SIG-M5 treated with dmso at 0.1 percent for 504 hours (cell line): Measurements from ENCODE around the gene MED12.

Experiments
- DNase-seq: peaks from one replicate; lab custom pipeline; 2025; ENCODE audit not compliant: unreplicated experiment; lab: John Stamatoyannopoulos, UW

MED12 gene

DNA sequence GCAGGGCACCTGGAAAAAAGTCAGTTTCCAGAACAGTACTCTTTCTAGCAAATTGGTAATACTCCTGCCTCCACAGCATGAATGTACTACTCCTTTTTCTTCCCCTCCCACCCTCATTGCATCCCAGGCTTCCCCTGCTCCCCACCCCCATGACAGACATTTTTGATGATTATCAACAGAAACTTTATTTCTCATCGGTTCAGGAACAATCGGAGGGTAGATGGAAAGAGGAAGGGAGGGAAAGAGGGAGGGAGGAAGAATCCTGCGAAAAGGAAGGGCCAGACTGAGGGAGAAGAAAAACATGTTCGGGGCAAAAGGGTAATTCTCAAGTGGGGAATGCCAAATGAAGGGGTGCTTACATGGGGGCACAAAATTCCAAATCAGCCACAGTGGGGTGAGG, 11.2 kb upstream of the MED12 start:
- DNase-seq: no peak

DNA sequence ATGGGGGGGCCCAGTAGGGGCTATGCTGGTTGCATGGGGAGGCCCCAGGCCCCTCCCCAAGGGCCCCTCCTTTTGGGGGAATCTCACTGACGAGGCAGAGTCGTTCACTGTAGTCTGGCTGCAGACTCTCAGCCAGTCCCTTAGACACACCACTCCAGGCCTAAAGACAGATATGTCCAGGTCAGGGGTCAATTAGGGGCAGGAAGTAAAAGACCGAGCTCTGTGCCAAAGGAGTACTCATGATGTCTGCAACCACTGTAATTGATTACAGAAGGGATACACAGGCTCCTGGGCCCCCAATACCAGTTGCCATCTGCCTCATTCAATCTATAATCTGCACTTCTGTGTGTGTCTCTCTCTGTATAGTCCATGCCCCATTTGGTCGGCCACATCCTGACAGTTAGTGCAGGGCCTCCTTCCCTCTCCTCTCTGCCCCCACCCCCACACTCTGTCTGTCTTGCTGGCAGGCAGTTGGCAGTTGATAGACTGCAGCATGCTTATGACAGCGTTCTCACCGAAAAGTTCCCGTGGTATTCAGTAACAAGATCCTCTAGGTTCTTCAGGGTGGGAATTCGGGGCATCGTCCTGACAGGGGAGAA, 10.5 kb upstream of the MED12 start:
- peak; percentile 26 for DNase-seq

DNA sequence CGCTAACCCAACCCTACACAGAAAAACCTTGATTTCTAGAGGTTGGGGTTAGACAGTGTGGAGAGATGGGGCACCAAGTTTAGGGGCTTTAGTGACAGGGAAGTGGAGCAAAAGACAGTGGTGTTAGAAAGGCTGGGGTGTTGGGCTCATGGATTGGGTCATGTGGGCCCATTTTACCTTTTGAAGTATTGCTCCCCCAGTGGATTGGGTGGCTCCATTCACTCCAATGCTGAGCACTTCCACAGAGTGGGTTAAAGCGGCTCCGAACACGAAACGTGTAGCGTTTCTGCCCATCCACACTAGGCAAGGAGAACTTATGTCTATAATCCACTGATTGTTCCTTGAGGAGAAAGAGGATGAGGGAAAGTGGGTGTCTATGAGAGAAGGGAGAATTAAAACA, 9.3 kb upstream of the MED12 start:
- no peak for DNase-seq

DNA sequence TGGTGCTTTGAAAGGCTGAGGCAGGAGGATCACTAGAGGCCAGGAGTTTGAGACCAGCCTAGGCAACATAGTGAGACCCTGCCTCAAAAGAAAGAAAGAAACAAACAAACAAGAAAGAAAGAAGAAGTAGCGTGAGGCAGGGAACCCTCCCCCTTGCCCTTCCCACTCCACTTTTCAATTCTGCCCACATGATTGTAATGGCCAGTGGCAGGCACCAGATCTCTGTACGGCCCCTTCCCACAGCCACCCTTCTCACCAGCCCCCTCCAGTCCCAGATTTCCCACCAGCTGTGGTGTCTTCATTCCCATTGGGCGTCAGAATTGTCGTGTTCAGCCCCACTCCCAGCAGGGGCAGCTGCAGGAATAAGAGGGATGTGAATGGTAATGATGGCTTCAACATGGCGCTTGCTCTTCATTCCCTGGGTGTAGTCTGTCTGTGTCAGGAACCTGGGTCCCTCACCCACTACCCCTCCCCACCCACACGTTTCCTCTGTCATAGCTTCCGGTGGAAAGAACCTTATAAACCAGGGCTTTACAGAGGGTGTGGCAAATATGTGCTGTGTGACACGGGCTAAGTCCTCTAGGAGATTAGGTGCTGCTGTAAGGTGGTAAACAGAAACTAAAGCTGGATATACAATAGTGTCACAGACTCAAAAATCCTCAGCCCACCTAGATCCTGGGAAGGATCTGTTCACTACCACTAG, 7.1 kb upstream of the MED12 start, which contains the start of gene IL2RG:
Gene IL2RG (minus strand): TSS at position 437 of the 703 bp plus-strand sequence. CDS start 38 bp downstream, at position 399.
- DNase-seq: peak; percentile 64

DNA sequence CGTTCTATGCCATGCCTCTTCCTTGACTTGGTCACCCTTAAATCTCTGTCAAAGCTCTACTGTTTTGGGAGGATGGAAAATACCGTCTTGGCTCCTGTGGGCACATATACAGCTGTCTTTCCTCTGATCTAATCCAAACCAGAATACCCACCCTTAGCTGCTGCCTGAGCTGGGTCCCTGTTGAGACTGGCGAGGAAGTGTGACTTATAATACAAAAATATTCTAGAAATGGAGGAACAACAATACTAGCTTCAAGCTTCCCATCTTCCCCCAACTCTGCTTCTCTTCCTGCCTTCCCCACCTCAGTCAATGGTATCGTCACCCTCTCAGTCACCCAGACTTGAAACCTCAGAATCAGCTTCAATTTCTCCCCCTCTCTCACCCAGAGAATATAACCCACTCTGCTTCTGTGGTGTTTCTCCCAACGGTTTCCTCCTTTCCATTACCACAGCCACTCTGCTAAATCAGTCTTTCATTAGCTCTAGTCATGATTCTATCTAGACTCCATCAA, 6.4 kb upstream of the MED12 start:
- DNase-seq: peak; percentile 52

DNA sequence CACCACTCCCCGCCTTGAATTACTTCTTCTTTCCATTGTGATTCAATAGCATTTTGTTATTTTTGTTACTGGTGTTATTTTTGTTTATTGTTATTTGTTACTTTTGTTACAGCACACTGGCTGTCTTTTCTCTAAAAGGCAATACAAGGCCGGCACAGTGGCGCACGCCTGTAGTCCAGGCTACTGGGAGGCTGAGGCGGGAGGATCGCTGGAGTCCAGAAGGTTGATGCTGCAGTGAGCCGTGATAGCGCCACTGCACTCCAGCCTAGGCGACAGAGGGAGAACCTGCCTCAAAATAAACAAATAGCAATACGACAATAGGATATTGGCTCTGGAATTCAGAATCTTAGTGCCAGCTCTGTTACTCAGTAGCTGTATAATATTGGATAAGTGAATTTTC, 1.0 kb upstream of the MED12 start:
- DNase-seq: no peak

DNA sequence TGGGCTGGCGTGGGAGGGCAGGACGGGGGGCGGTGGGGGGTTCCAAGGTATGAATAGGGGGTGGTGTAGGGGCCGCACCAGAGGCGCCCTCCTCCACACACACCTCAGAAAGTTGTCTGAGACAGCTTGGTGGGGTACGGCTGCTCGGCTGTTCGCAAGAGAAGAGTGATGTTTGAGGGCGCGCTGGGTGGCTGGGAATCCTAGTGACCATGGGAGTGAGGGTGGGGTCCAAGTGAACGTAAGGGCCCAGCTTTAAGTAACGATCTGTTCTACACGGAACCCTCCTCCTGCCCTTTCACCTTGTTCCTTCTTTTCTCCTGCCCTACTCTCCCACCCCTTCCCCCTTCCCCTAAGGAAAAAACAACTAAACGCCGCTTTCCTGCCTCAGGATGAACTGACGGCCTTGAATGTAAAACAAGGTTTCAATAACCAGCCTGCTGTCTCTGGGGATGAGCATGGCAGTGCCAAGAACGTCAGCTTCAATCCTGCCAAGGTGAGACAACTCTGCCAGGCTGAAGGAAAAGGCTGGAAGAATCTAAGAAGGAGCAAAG, 664 bp downstream of the MED12 start:
- no peak for DNase-seq

DNA sequence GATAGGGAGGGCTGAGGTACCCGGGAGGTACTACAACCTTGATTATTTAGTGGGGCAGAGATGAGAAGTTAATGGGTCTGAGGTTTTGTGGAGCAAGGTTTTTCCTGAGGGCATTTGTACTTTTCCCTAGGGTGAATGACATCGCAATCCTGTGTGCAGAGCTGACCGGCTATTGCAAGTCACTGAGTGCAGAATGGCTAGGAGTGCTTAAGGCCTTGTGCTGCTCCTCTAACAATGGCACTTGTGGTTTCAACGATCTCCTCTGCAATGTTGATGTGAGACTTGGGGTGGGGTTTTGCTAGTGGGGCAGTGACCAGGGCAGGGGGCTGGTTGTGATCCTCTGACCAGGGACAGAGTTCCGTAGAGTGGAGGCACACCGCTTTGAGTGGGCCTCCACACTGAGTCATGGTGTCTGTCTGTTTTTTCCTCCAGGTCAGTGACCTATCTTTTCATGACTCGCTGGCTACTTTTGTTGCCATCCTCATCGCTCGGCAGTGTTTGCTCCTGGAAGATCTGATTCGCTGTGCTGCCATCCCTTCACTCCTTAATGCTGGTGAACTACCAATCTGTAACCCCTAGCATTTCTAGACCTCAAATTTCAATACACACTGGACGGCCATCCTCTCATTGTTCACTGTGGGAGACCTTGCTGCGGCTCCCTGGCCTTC, 9.9 kb downstream of the MED12 start:
- DNase-seq: no peak

DNA sequence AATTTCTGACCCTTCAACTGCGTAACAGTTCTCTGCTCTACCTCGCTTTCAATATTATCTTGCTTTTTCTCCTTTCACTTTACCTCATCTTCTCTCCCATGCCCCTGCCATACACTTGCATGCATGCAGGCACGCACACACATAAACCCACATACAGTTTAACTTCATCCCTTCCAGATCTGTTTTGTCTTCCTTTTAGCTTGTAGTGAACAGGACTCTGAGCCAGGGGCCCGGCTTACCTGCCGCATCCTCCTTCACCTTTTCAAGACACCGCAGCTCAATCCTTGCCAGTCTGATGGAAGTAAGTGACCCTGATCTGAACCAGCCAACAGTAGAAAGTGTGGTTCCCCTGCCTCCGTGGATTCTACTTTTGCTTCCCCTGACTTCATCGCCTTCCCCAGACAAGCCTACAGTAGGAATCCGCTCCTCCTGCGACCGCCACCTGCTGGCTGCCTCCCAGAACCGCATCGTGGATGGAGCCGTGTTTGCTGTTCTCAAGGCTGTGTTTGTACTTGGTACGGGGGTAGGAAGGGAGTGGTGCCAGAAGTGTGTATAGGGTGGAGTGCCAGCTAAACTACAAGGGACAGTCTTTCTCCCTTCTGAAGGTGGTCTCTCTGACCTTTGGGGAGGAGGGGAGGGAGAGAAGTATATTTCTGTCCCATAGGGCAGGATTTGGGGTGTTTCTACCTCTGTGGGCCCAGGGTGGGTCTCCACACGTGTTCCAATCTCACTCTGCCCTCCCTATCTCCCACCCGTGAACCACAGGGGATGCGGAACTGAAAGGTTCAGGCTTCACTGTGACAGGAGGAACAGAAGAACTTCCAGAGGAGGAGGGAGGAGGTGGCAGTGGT, 10.7 kb downstream of the MED12 start:
- peak; percentile 56 for DNase-seq

DNA sequence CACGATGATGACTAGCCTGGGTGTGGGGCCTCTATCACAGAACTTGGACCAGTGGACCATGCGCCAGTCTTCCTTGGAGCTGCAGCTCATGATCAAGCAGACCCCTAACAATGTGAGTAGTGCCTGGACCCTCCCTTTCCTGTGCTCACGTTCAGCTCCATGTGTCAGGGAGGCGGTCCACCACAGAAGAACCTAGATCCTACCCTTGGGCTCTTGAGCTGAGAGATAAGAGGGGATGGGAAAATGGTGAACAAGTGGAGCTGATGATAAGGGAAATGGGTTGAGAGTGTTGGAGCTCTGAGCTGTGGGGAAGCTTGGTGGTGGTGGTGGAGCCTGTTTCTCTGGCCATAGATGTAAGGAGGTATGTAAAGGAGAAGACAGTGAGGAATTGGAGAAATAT, 13.1 kb downstream of the MED12 start:
- DNase-seq: no peak

DNA sequence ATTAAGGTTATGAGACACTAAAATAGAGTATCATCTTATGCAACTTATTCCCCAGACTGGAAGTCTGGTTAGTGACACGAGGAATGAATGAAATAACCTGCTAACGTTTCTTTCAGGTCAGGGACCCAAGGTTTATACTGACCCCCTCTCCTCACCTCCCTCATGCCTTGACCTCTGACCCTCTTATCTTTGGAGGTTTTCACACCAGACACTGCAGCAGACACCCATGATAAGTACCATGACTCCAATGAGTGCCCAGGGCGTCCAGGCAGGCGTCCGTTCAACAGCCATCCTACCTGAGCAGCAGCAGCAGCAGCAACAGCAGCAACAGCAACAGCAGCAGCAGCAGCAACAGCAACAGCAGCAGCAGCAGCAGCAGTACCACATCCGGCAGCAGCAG, 22.0 kb downstream of the MED12 start:
- no peak for DNase-seq

DNA sequence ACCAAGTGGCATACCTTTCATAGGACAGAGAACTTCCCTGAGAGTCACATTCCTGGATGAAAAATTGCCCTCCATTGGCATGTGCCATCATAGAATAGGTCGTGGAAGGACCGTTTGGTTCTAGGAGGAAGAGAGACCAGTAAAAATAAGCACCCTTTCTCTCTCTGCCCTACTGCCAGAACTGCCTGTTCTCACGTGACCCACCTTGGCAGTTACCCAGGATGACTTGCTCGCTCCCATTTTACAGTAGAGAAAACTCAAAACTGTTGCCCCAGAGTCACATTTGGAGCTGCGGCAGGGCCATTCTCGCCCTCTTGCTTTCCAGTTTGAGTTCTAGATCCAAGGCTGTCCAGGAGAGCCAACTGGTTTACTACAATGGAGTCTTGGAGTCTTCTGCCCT, 25.1 kb downstream of the MED12 start:
- DNase-seq: no peak

DNA sequence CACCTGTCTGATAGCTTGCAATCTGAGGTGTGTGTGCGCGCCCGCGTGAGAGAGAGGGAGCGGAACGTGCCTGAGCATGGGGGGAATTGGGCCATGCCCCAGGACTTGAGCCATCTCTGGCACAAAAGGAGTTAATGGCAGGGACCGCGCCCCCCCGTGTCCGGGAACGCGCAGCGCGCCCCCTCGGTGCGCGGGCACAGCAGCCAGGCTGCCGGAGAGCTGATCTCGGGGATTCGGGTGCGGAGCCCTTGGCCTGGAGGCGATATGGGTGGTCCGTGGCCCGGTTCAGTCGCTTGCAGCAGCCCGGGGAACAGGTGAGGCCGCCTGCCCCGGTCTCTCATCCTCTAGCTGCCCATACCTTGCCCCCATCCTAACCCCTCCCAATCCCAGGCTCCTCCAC, 26.3 kb downstream of the MED12 start, which contains the start of gene NLGN3:
Gene NLGN3 (plus strand): TSS at position 191 of the 400 bp plus-strand sequence. CDS start 2,909 bp downstream, outside the sequence.
- no peak for DNase-seq

DNA sequence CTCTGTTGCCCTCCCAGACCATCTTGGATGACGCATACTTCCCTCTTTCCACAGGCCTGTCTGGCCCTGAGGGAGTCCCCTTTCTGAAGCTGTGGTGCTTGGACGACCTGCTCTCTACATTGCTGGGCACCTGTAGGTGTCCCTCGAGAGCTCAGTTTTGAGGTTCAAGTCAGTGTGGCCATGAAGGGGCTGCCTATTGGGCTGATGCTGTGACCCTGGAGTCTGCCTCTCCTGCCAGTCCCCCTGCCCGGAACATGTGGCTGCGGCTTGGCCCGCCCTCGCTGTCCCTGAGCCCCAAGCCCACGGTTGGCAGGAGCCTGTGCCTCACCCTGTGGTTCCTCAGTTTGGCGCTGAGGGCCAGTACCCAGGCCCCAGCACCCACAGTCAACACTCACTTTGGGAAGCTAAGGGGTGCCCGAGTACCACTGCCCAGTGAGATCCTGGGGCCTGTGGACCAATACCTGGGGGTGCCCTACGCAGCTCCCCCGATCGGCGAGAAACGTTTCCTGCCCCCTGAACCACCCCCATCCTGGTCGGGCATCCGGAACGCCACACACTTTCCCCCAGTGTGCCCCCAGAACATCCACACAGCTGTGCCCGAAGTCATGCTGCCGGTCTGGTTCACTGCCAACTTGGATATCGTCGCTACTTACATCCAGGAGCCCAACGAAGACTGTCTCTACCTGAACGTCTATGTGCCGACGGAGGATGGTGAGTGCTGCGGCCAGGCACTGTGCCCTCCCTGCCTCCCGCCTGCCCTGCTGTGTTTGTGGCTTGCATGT, 29.3 kb downstream of the MED12 start:
- DNase-seq: no peak

DNA sequence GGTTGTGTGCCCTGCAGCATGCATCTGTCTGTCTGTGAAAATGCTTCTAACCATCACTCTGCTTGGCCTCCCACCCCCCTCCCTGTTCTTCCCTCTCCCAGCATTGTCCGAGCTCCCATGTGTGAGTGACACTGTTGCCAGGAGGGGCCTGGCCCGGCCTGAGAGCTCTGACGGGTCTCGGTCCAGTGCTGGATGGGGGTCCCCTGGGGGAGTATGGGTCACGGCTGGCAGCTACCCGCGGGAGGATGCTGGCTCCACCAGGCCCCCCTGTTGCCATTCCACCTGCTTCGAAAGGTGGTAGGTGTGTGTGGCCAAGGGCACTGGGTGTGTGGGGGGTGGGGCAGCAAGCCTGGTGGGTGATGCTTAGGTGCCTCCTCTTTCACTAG, 29.9 kb downstream of the MED12 start:
- no peak for DNase-seq

DNA sequence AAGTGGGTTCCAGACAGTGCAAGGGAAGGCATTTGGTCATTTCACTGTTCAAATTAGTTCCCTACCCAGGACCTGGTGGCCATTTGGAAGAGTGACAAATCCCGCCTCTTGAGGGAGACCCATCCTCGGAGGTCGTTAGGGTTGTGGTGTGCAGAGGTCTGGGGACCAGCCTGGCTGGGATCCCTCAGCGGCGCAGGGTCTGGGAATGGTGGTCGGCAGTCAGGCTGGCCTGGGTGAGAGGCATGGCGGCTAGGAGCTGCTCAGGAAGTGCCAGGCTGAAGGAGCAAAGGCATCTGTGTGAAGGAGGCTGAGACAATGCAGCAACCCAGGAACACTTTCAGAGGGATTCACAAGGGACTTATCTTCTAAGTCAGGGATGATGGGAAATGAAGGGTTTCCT, 33.0 kb downstream of the MED12 start:
- DNase-seq: no peak

DNA sequence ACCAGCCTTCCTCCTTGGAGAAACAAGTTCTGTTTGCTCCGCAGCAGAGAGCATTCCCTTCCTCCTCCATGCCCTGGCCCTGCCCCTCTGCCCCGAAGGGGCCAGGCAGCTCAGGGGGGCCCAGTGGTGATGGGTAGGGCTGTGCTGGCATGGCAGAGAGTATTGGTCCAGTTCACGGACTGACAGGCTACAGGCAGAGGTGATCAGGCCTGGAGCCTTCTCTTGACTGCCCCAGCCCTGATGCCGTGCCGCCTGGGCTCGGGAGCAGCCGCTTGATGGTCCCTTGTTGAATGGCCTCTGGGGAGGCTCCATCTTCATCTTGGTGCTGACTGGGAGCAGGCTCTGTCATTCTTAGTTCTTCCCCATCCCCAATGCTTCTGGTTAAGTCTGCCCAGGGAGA, 35.8 kb downstream of the MED12 start:
- no peak for DNase-seq

DNA sequence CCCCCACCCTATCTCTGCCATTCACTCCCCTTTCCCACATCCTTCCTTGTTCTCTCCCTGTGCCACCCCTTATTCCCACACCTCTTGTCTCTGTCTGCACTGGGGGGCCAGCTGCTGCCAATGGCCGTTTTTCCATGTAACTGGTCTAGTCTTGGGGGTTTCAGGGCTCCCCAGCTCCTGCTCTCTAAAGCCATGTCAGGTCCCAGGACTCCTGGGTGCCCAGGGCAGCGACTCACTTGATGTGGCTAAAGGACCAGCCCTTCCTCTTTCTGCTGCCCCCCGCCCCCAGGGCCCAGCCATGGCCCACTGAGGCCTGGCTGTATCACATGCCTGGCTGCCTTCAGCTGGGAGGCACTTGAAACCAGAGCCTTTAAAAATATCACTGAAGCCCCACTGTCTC, 36.2 kb downstream of the MED12 start:
- DNase-seq: no peak

DNA sequence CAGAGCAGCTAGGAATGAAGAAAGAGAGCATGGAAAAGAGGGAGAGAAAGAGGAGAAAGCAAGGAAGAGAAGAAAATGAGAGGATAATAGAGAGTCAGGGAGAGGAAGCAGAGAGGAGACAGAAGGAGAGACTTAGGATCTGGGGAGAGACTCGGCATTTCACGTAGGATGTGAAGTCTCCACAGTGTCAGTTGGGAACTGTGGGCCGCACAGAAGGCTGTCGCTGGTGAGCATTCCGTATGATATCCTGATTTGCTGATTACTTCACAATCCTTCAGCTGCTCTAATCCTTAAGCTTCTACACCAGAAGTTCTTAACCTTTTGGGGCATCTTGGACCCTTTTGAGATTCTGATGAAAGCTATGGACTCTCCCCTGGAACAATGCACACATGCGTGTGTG, 40.2 kb downstream of the MED12 start:
- DNase-seq: no peak

DNA sequence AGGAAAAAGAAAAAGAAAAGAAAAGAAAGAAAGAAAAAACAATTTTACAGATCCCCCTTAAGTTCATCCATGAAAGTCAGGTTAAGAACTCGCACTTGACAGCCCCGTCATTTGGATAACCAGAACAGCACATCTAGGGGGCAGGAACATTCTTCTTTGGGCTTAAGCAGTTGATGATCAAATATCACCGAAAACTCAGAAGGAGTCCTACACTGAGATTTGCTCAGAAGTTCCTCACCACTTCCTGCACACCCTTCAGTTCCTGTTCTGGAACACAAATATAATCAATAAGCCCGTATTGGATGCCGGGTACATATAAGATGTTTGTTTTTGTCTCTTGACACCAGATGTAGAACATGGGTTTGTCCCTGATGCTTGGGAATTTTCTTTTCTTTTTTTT, 40.9 kb downstream of the MED12 start:
- DNase-seq: no peak
